RWPE2 (cell line): ENCODE data around the gene EVL.

Experiments used
- ATAC-seq: fragments of 200-7000 bp; cut with Tn5 transposase; 3 replicates; pipeline ENCODE4 v1.9.1; 2021; ENCODE audit warnings: low read depth
- DNase-seq: peaks from one replicate; pipeline ENCODE4 v3.0.0-alpha.2; 2020; ENCODE audit warnings: low spot score
- H3K27ac ChIP-seq: fragments of 450-650 bp; 2 replicates; pipeline ENCODE4 v1.5.1; 2017; ENCODE audit warnings: mild to moderate bottlenecking; ENCODE audit not compliant: poor library complexity, severe bottlenecking
- H3K27me3 ChIP-seq: fragments of 250-450 bp; sonication (Bioruptor Pico); 2 replicates; pipeline ENCODE4 v1.5.1; 2021; ENCODE audit warnings: mild to moderate bottlenecking, moderate library complexity; ENCODE audit not compliant: insufficient read depth, poor library complexity, severe bottlenecking
- H3K36me3 ChIP-seq: fragments of 250-450 bp; sonication (Bioruptor Pico); 2 replicates; pipeline ENCODE4 v1.5.1; 2020; ENCODE audit warnings: low read depth, mild to moderate bottlenecking, moderate library complexity
- H3K4me1 ChIP-seq: fragments of 250-450 bp; sonication (Bioruptor Pico); 2 replicates; pipeline ENCODE4 v1.5.1; 2021; ENCODE audit warnings: mild to moderate bottlenecking, moderate library complexity; ENCODE audit not compliant: insufficient read depth, poor library complexity, severe bottlenecking
- H3K4me3 ChIP-seq: fragments of 250-450 bp; sonication (Bioruptor Pico); 2 replicates; pipeline ENCODE4 v1.5.1; 2021; ENCODE audit warnings: mild to moderate bottlenecking, moderate library complexity; ENCODE audit not compliant: severe bottlenecking
- H3K9me3 ChIP-seq: fragments of 250-450 bp; sonication (Bioruptor Pico); 2 replicates; pipeline ENCODE4 v1.5.1; 2021; ENCODE audit warnings: mild to moderate bottlenecking, moderate library complexity; ENCODE audit not compliant: severe bottlenecking
- CTCF ChIP-seq: fragments of 450-650 bp; IDR thresholded peaks from one replicate; pipeline ENCODE4 v1.5.1; 2017; ENCODE audit warnings: mild to moderate bottlenecking, moderate library complexity; ENCODE audit not compliant: poor library complexity, severe bottlenecking

EVL gene

DNA sequence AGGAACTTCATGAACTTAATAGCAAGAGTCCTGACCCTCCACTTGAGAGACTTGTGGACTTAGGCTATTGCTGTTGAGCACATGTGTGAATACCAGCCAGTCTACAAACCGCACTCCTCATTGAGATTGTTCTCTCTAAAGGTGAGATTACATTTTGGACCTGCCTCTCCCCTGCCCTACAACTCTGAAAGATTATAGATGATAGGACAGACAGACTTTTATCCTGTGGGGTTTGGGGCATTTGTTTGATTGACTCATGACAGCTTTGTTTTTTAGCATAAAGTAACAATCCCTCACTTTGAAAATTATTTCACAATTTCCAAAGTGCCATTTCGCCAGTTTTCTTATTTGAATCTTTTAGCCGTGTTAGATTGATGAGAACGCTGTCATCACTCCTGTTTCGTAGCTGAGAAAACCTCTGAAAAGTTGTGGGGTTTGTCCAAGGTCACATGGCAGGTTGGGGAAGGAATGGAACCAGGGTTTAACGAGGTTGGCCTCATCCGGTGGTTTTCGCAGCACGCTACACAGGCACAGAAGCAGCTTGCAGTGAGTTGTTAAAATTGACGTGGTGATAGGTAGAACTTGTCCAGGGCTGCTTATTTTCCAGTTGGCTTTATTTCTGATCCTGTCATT, 836 bp downstream of the EVL start:
- no peak for ATAC-seq

GRCh38 chr14:100066962-100067361, 1.7 kb downstream of the EVL start:
- no peak for TF ChIP-seq CTCF
- no peaks in the 10 kb centered on the region for H3K27me3 ChIP-seq
- H3K9me3 ChIP-seq: no peaks in the 10 kb centered on the region
- H3K27ac ChIP-seq: no peak overlapping the region
- H3K36me3 ChIP-seq: no peaks in the 10 kb centered on the region
- ATAC-seq (no peak), DNase-seq (no peak)
- peaks cover 15% of the 10 kb centered on the region for H3K4me1 ChIP-seq
- H3K4me3 ChIP-seq: no peak overlapping the region

More for the DNA sequence above, 836 bp downstream of the EVL start:
- no peak for TF ChIP-seq CTCF
- H3K4me1 ChIP-seq: peaks cover 15% of the 10 kb centered on the region
- no peak overlapping the region for H3K27ac ChIP-seq
- H3K9me3 ChIP-seq: no peaks in the 10 kb centered on the region
- H3K4me3 ChIP-seq: no peak overlapping the region
- DNase-seq: no peak
- no peaks in the 10 kb centered on the region for H3K36me3 ChIP-seq
- H3K27me3 ChIP-seq: no peaks in the 10 kb centered on the region

- Histone ChIP-seq H3K4me3 (no peak overlapping the region), H3K36me3 (no peaks in the 10 kb centered on the region), H3K27ac (peak overlapping the region; percentile 61), H3K9me3 (no peaks in the 10 kb centered on the region), H3K4me1 (peaks cover 16% of the 10 kb centered on the region), H3K27me3 (no peaks in the 10 kb centered on the region)
- DNase-seq (no peak), ATAC-seq (no peak)
- no peak for TF ChIP-seq CTCF
Observed at GRCh38 chr14:100067481-100067880, 2.3 kb downstream of the EVL start.

- H3K27me3 ChIP-seq: no peaks in the 10 kb centered on the region
- H3K4me3 ChIP-seq: no peak overlapping the region
- ATAC-seq: peak; percentile 91
- no peaks in the 10 kb centered on the region for H3K36me3 ChIP-seq
- no peaks in the 10 kb centered on the region for H3K9me3 ChIP-seq
- H3K4me1 ChIP-seq: peaks cover 17% of the 10 kb centered on the region
- no peak for TF ChIP-seq CTCF
- H3K27ac ChIP-seq: peak overlapping the region; percentile 61
- DNase-seq: peak; percentile 87
Observed at GRCh38 chr14:100067971-100068959, 3.0 kb downstream of the EVL start.
